GM18505 (cell line): Measurements from ENCODE around the gene SORCS2.

Experiments
- ATAC-seq: cut with Tn5 transposase; IDR thresholded peaks from one replicate; pipeline ENCODE4 v1.9.1; 2021; ENCODE audit not compliant: unreplicated experiment
- POLR2A ChIP-seq: IDR thresholded peaks from 4 replicates; pipeline ENCODE4 v1.6.1; 2011; ENCODE audit warnings: borderline replicate concordance; ENCODE audit not compliant: insufficient read depth, insufficient read length; ENCODE audit errors: extremely low read depth

The SORCS2 gene

GRCh38 chr4:7722766-7723387 is 530.5 kb downstream of the SORCS2 start:
- no peak for ATAC-seq
- TF ChIP-seq POLR2A = no peak

DNA sequence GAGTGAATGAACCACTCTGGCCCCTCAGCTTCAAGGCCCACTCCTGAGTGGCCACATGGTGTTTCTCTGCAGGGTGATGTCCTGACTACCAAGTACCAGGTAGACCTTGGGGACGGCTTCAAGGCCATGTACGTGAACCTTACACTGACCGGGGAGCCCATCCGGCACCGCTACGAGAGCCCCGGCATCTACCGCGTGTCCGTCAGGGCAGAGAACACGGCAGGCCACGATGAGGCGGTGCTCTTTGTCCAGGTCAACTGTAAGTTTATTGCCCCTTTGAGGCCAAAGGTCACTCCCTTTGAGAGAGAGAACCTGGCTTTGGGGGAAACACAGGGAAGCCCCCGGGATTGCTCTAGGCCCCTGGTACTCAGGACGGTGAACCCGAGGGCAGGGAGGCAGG is 531.3 kb downstream of the SORCS2 start:
- ATAC-seq = no peak
- no peak for TF ChIP-seq POLR2A

GRCh38 chr4:7725951-7726350 is 533.6 kb downstream of the SORCS2 start:
- no peak for ATAC-seq
- no peak for TF ChIP-seq POLR2A

DNA sequence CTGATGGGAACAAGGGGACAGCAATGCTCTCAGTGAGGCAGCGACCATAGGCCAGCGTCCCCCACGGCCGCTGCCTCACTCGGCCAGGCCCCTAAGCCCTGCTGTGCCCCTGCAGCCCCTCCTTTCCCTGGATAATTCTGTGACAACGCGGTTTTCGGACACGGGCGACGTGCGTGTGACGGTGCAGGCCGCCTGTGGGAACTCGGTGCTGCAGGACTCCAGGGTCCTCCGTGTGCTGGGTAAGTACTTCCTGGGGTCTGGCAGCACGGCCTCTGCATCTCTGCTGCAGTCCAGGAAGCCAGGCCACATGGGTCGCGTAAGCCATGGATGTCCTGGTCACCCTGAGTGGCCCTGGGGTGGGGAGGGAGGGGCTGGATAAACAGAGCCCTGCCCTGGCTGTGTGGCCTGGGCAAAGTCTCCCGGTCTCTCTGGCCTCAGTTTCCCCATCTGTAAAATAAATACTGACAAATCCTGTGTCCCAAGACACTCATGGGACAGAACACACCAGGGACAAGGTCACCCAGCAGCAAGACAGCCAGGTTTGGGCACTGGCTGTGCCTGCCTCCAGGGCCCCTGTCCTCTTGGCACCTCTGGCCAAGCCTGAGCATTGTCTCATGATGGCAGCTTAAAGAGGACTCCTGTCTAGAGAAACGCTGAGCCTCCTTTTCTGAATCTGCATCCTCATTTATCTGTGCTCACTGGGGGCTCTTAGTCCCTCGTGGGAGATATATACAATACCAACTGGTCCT is 534.5 kb downstream of the SORCS2 start:
- TF ChIP-seq POLR2A = no peak
- no peak for ATAC-seq

GRCh38 chr4:7727749-7728148 is 535.4 kb downstream of the SORCS2 start:
- no peak for TF ChIP-seq POLR2A
- no peak for ATAC-seq

- no peak for TF ChIP-seq POLR2A
- no peak for ATAC-seq
These were observed 539.1 kb downstream of the SORCS2 start for GRCh38 chr4:7731437-7731836.

DNA sequence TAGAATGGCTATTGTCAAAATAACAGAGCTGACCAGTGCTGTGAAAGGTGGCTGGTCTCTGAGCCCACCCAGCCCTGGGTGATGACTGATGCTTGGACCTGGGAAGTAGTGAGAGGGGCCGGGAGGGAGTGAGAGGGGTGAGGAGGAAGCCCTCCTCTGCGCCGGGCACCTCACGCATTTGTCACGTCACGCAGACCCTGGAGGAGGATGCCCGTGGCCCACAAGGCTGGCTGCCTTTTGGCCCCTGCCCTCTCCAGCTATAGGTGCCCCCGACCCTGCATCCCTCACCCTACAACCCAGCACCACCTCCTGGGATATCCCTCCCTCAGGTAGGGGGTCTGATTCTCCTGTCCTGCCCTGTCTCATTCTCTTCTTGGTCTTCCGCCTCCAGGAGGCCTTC is 539.9 kb downstream of the SORCS2 start:
- ATAC-seq = no peak
- no peak for TF ChIP-seq POLR2A

GRCh38 chr4:7733201-7733600 is 540.9 kb downstream of the SORCS2 start:
- no peak for TF ChIP-seq POLR2A
- no peak for ATAC-seq

DNA sequence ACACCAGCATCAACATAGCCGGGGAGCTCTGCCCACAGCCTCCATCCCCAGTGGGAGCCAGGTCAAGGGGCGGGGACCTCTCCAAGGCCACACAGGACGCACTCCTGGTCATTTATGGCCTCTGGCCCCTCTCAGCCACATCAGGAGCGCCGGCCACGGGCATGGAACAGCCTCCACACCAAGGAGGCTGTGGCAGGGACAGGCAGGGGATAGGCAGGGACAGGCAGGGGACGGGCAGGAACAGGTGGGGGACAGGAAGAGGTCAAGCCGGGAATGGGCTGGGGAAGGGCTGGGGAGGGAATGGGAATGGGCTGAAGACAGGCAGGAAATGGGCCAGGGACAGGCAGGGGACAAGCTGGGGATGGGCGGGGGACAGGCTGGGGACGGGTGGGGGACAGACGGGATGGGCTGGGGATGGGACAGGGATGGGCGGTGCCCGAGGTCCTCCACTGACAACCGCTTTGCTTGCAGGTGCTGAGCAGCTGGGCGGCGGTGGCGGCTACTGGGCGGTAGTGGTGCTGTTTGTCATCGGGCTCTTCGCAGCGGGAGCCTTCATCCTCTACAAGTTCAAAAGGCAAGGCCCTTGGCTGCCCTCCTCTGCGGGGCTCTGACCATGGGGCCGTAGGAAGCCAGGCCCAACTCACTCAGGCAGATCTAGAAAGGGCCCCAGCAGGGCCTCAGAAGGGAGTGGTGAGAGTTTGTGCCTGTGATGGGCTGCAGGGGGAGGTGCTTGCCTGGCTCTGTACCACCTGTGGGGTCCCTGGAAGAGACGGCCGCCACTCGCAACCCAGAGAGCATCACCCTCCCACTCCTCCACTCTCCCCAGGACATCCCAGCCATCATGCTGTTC is 541.7 kb downstream of the SORCS2 start:
- no peak for TF ChIP-seq POLR2A
- ATAC-seq = no peak

DNA sequence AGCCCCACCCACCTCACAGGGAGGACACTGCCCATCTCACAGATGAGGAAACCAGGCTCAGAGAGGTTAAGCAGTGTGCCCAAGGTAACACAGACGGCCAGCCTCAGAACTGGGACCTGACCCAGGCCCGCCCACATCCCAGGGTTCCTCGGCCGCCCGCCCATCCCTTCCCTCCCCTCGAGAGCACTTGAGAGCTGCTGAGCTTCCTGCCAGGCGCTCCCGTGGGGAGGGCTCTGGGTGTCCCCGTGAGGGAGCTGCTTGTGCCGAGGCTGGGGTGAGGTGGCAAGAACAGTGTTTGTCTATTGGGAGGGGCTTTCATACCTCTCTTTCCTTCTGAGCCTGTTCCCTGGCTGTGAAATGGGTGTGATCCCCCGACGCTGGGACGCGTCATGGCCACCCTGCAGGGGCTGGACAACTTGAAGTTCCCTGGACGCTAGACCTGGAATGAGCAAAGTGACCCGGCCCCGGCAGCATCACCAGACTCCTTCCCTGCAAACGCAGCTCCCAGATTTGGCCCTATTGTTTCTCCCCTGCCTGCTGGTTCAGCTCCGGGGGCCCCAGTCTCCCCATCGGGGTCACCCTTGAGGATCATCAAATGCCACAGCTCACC is 542.4 kb downstream of the SORCS2 start:
- no peak for TF ChIP-seq POLR2A
- ATAC-seq = no peak

GRCh38 chr4:7735395-7735794 is 543.1 kb downstream of the SORCS2 start:
- ATAC-seq = no peak
- TF ChIP-seq POLR2A = no peak

GRCh38 chr4:7735961-7736360 is 543.6 kb downstream of the SORCS2 start:
- no peak for ATAC-seq
- no peak for TF ChIP-seq POLR2A
